ENCODE data around the gene LDLR. TPM values are rescaled to one million over a fixed set of nuclear protein-coding genes. Genes with fewer than 3 reads are reported as not detected.
"Not testable (repeated sequence)": the region's sequence is repeated elsewhere in the genome, so short reads cannot be mapped to it uniquely, and the experiment has no call there.

LDLR gene
- total RNA-seq, 2 donors from 2014 or later, result 61.0 to 101 TPM

DNA sequence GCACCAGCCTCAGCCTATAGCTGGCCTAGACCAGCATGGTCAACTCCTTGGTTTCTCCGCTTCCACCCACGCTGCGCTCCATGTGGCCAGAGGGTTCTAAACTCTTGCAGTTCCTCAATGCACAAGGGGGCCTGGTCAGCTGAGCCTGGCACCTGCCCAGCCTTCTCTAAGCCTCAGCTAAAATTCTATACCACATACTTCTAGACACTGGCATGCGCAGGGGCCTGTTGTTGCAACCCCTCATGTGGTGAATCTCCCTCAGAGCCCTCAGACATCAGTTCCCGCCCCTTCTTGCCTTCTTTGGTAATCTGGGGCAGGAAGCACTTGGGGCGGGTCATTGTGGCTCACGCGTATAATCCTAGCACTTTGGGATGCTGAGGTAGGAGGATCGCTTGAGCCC is 19.7 kb upstream of the LDLR start:
- peaks cover 22% of the 10 kb centered on the region for H3K36me3 Mint-ChIP-seq (ENCODE audit: low read depth)
- Histone ChIP-seq H3K36me3 (ENCODE audit: control insufficient read depth, insufficient read depth, low read length) (peaks cover 24% of the 10 kb centered on the region), H3K27ac (ENCODE audit: low read depth, low read length) (no peak overlapping the region), H3K9me3 (ENCODE audit: control insufficient read depth, low read length) (peaks cover 6% of the 10 kb centered on the region), H3K9ac (ENCODE audit: extremely low read depth, low read length, poor library complexity, severe bottlenecking) (no peak overlapping the region), H3K4me1 (ENCODE audit: control insufficient read depth, insufficient read depth, low read length) (no peaks in the 10 kb centered on the region), H3K4me3 (ENCODE audit: low read length) (no peak overlapping the region), H3K27me3 (ENCODE audit: control insufficient read depth, insufficient read depth, low read length, poor library complexity, severe bottlenecking) (no peaks in the 10 kb centered on the region)
- H3K4me3 Mint-ChIP-seq, result no peak overlapping the region
- DNase-seq, result peak; percentile 63
- WGBS, 2 experiments (ENCODE audit: insufficient coverage in 1 of 2, insufficient read length in 1 of 2), result 89 to 91% methylated on average over 7 to 9 of the region's 9 CpGs
- H3K27ac Mint-ChIP-seq, result no peak overlapping the region
- H3K4me1 Mint-ChIP-seq, result no peaks in the 10 kb centered on the region
- TF ChIP-seq, protein P1, sequence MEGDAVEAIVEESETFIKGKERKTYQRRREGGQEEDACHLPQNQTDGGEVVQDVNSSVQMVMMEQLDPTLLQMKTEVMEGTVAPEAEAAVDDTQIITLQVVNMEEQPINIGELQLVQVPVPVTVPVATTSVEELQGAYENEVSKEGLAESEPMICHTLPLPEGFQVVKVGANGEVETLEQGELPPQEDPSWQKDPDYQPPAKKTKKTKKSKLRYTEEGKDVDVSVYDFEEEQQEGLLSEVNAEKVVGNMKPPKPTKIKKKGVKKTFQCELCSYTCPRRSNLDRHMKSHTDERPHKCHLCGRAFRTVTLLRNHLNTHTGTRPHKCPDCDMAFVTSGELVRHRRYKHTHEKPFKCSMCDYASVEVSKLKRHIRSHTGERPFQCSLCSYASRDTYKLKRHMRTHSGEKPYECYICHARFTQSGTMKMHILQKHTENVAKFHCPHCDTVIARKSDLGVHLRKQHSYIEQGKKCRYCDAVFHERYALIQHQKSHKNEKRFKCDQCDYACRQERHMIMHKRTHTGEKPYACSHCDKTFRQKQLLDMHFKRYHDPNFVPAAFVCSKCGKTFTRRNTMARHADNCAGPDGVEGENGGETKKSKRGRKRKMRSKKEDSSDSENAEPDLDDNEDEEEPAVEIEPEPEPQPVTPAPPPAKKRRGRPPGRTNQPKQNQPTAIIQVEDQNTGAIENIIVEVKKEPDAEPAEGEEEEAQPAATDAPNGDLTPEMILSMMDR (conservative IDR thresholded peaks at IDR 0.05), result no peak
- peaks cover 3% of the 10 kb centered on the region for H3K9me3 Mint-ChIP-seq
- H3K27me3 Mint-ChIP-seq (ENCODE audit: insufficient read depth), result no peaks in the 10 kb centered on the region

DNA sequence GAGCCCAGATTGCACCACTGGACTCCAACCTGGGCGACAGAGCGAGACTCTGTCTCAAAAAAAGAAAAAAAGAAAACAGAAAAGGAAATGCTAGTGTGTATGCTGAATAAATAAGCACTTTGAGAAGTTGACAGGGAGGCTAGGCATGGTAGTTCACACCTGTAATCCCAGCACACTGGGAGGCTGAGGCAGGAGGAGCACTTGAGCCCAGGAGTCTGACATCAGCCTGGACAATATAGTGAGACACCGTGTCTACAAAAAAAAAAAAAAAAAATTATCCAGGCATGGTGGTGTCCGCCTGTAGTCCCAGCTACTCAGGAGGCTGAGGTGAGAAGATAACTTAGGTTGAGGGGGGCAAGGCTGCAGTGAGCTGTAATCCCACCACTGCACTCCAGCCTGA is 19.1 kb upstream of the LDLR start:
- Histone ChIP-seq H3K36me3 (ENCODE audit: control insufficient read depth, insufficient read depth, low read length) (peaks cover 18% of the 10 kb centered on the region), H3K9ac (ENCODE audit: extremely low read depth, low read length, poor library complexity, severe bottlenecking) (no peak overlapping the region), H3K27me3 (ENCODE audit: control insufficient read depth, insufficient read depth, low read length, poor library complexity, severe bottlenecking) (no peaks in the 10 kb centered on the region), H3K4me3 (ENCODE audit: low read length) (no peak overlapping the region), H3K9me3 (ENCODE audit: control insufficient read depth, low read length) (peaks cover 6% of the 10 kb centered on the region), H3K27ac (ENCODE audit: low read depth, low read length) (no peak overlapping the region), H3K4me1 (ENCODE audit: control insufficient read depth, insufficient read depth, low read length) (no peaks in the 10 kb centered on the region)
- no peaks in the 10 kb centered on the region for H3K4me1 Mint-ChIP-seq
- TF ChIP-seq, protein P1 (conservative IDR thresholded peaks at IDR 0.05), result no peak
- H3K9me3 Mint-ChIP-seq, result peaks cover 3% of the 10 kb centered on the region
- no peaks in the 10 kb centered on the region for H3K27me3 Mint-ChIP-seq (ENCODE audit: insufficient read depth)
- WGBS, 2 experiments (ENCODE audit: insufficient coverage in 1 of 2, insufficient read length in 1 of 2), result 96 to 98% methylated on average over 3 to 4 of the region's 4 CpGs
- no peak overlapping the region for H3K27ac Mint-ChIP-seq
- no peak for DNase-seq
- H3K4me3 Mint-ChIP-seq, result no peak overlapping the region
- peaks cover 16% of the 10 kb centered on the region for H3K36me3 Mint-ChIP-seq (ENCODE audit: low read depth)

DNA sequence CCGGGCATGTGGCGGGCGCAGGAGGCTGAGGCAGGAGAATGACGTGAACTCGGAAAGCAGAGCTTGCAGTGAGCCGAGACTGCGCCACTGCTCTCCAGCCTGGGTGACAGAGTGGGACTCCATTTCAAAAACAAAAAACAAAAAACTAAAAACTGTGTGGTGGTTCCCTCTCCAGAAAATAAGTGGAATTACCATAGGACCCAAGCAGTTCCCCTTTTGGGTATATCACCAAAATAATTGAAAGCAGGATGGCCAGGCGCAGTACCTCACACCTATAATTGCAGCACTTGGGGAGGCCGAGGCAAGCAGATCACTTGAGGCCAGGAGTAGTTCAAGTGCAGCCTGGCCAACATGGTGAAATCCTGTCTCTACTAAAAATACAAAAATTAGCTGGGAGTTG is 15.7 kb upstream of the LDLR start:
- H3K9me3 ChIP-seq (ENCODE audit: control insufficient read depth, low read length), result no peaks in the 10 kb centered on the region
- no peak for DNase-seq
- no peaks in the 10 kb centered on the region for H3K4me1 ChIP-seq (ENCODE audit: control insufficient read depth, insufficient read depth, low read length)
- H3K36me3 Mint-ChIP-seq (ENCODE audit: low read depth), result no peaks in the 10 kb centered on the region
- H3K4me1 Mint-ChIP-seq, result no peaks in the 10 kb centered on the region
- no peak overlapping the region for H3K4me3 ChIP-seq (ENCODE audit: low read length)
- H3K4me3 Mint-ChIP-seq, result no peak overlapping the region
- no peak overlapping the region for H3K27ac Mint-ChIP-seq
- H3K27ac ChIP-seq (ENCODE audit: low read depth, low read length), result no peak overlapping the region
- H3K27me3 Mint-ChIP-seq (ENCODE audit: insufficient read depth), result no peaks in the 10 kb centered on the region
- H3K9me3 Mint-ChIP-seq, result peaks cover 3% of the 10 kb centered on the region
- H3K36me3 ChIP-seq (ENCODE audit: control insufficient read depth, insufficient read depth, low read length), result no peaks in the 10 kb centered on the region
- TF ChIP-seq, protein P1 (conservative IDR thresholded peaks at IDR 0.05), result no peak
- 93 to 97% methylated on average over 9 of the region's 9 CpGs for WGBS, 2 experiments (ENCODE audit: insufficient coverage in 1 of 2, insufficient read length in 1 of 2)
- H3K27me3 ChIP-seq (ENCODE audit: control insufficient read depth, insufficient read depth, low read length, poor library complexity, severe bottlenecking), result no peaks in the 10 kb centered on the region
- no peak overlapping the region for H3K9ac ChIP-seq (ENCODE audit: extremely low read depth, low read length, poor library complexity, severe bottlenecking)

DNA sequence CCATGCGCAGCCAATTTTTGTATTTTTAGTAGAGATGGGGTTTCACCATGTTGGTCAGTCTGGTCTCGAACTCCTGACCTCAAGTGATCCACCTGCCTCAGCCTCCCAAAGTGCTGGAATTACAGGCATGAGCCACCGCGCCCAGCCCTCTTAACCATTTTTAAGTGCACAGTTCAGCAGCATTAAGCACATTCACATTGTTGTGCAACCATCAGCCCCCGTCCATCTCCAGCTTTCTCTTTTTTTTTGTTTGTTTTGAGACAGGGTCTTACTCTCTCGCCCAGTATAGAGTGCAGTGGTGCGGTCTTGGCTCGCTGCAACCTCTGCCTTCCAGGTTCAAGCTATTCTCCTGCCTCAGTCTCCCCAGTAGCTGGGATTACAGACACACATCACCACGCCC is 12.5 kb upstream of the LDLR start:
- not testable (repeated sequence) for H3K4me1 ChIP-seq (ENCODE audit: control insufficient read depth, insufficient read depth, low read length); H3K36me3 Mint-ChIP-seq (ENCODE audit: low read depth); H3K27ac ChIP-seq (ENCODE audit: low read depth, low read length); H3K4me3 ChIP-seq (ENCODE audit: low read length); H3K9me3 ChIP-seq (ENCODE audit: control insufficient read depth, low read length); H3K36me3 ChIP-seq (ENCODE audit: control insufficient read depth, insufficient read depth, low read length); H3K4me1 Mint-ChIP-seq; H3K27ac Mint-ChIP-seq; DNase-seq; H3K27me3 ChIP-seq (ENCODE audit: control insufficient read depth, insufficient read depth, low read length, poor library complexity, severe bottlenecking); H3K9ac ChIP-seq (ENCODE audit: extremely low read depth, low read length, poor library complexity, severe bottlenecking); H3K27me3 Mint-ChIP-seq (ENCODE audit: insufficient read depth); H3K4me3 Mint-ChIP-seq; H3K9me3 Mint-ChIP-seq
- 86 to 100% methylated on average over 6 to 9 of the region's 9 CpGs for WGBS, 2 experiments (ENCODE audit: insufficient coverage in 1 of 2, insufficient read length in 1 of 2)

Data from endodermal cell (in vitro differentiated cells).